ENCODE data around the gene COPS4. TPM values are rescaled to one million over a fixed set of nuclear protein-coding genes. Genes with fewer than 3 reads are reported as not detected.
"Not testable (repeated sequence)": the region's sequence is repeated elsewhere in the genome, so short reads cannot be mapped to it uniquely, and the experiment has no call there.

COPS4 gene
- total RNA-seq, 1 experiment from 2014 or later, result 111 TPM

DNA sequence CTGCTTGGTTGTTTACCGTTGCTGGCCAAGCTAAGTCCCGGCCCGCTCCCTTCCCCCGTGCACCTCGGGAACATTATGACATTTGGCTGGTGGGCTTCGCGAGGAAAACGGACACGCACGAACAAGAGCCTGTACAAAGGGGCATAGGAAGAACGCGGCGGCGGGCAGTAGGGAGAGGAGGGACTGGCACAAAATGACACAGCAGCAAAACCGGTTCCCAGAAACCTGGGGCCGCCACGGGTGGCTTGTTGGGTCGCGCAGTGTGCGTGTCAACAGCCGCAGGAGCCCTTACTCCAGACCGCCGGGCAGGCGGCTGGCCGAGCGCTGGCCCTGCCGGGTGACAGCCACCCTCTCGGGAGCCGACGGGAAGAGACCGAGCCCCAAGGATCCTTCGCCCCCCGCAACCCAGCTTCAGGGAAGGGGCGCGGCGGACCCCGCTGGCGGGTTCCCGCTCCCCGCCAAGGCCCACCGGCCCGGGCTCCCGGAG is 22.7 kb upstream of the COPS4 start:
- peak; percentile 52 to 71 for DNase-seq (ENCODE audit: low read depth in 1 of 2, low spot score in 2 of 2)
- Histone ChIP-seq H3K4me3 (peak overlapping the region; percentile 87), H3K9me3 (replicated peaks) (no peaks in the 10 kb centered on the region), H3K36me3 (peaks cover 6% of the 10 kb centered on the region), H3K27ac (peak overlapping the region; percentile 73), H3K27me3 (replicated peaks) (no peaks in the 10 kb centered on the region), H3K4me1 (replicated peaks) (peaks cover 7% of the 10 kb centered on the region; the same call in 1 of the 2 replicates)

DNA sequence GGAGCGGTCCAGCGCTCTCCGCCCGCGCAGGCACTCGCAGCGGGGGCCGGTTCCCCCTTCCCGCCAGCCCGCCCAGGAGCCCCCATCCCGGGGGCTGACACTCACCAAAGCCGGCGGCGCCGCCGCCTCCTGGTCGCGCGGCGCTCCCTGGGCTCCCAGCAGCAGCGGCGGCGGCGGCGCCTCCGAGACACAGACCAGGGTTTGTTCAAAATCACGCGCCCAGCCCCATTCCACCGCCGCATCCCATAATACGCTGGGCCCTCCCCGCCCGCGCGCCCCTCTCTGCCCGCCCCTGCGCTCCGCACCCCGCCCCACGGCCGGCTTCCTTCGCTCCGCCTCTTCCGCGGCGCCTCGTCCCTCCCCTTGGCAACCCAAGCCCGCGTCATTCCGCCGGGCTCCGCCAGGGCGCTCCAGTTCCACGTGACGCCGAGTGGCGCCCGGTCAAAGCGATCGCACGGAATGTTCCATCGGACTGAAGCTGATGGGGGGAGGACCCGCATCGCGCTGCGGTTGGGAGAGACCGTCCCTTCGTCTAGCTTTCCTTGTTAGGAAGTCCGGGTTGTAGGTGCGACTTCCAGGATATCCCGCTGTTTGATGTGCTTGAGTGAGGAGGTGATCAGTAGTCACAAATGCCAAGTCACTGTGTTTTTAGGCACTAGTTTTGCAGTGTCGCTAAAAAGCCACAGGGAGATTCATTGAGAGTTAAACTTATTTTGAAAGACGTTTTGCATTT is 22.1 kb upstream of the COPS4 start:
- H3K4me3 ChIP-seq, result peak overlapping the region; percentile 87
- H3K9me3 ChIP-seq (replicated peaks), result no peaks in the 10 kb centered on the region
- H3K27ac ChIP-seq, result peak overlapping the region; percentile 73
- peaks cover 7% of the 10 kb centered on the region; the same call in 1 of the 2 replicates for H3K4me1 ChIP-seq (replicated peaks)
- peak; percentile 97 to 98 for DNase-seq (ENCODE audit: low read depth in 1 of 2, low spot score in 2 of 2)
- peaks cover 6% of the 10 kb centered on the region for H3K36me3 ChIP-seq
- no peaks in the 10 kb centered on the region for H3K27me3 ChIP-seq (replicated peaks)

- H3K27me3 ChIP-seq (replicated peaks), result no peaks in the 10 kb centered on the region
- H3K36me3 ChIP-seq, result peaks cover 6% of the 10 kb centered on the region
- no peak for DNase-seq (ENCODE audit: low read depth in 1 of 2, low spot score in 2 of 2)
- H3K27ac ChIP-seq, result peak overlapping the region; percentile 35
- no peaks in the 10 kb centered on the region for H3K9me3 ChIP-seq (replicated peaks)
- H3K4me1 ChIP-seq (replicated peaks), result peaks cover 7% of the 10 kb centered on the region; the same call in 1 of the 2 replicates
- H3K4me3 ChIP-seq, result peak overlapping the region; percentile 87
These were observed 21.5 kb upstream of the COPS4 start for GRCh38 chr4:83013420-83013867.

DNA sequence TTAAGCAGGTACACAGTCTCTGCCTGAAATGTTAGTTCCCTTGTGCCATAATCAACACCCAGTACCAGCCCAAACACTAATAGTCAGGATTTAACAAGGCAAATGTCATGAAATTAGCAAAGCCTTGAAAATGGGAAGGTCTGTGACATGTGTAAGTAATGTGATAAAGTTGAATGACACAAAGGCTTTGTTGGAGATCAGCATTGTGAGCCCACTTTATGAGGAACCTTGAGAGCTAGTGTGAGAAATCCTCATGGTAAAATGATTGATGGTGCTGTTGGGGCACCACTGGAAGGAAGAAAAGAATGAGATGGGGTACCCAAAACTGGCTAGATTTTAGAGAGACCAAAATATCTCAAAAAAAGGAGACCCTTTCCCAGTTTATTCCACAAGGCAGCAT is 21.1 kb upstream of the COPS4 start:
- Histone ChIP-seq H3K27ac (no peak overlapping the region), H3K9me3 (replicated peaks) (no peaks in the 10 kb centered on the region), H3K36me3 (peaks cover 6% of the 10 kb centered on the region), H3K4me1 (replicated peaks) (peaks cover 7% of the 10 kb centered on the region; the same call in 1 of the 2 replicates), H3K4me3 (no peak overlapping the region; the same call in 1 of the 2 replicates), H3K27me3 (replicated peaks) (no peaks in the 10 kb centered on the region)
- DNase-seq (ENCODE audit: low read depth in 1 of 2, low spot score in 2 of 2), result no peak

GRCh38 chr4:83019794-83020494 is 15.0 kb upstream of the COPS4 start:
- no peaks in the 10 kb centered on the region for H3K36me3 ChIP-seq
- no peak overlapping the region for H3K4me3 ChIP-seq
- no peak for DNase-seq (ENCODE audit: low read depth in 1 of 2, low spot score in 2 of 2)
- no peaks in the 10 kb centered on the region for H3K27me3 ChIP-seq (replicated peaks)
- no peaks in the 10 kb centered on the region for H3K4me1 ChIP-seq (replicated peaks)
- peaks cover 7% of the 10 kb centered on the region; the same call in 1 of the 2 replicates for H3K9me3 ChIP-seq (replicated peaks)
- H3K27ac ChIP-seq, result no peak overlapping the region

DNA sequence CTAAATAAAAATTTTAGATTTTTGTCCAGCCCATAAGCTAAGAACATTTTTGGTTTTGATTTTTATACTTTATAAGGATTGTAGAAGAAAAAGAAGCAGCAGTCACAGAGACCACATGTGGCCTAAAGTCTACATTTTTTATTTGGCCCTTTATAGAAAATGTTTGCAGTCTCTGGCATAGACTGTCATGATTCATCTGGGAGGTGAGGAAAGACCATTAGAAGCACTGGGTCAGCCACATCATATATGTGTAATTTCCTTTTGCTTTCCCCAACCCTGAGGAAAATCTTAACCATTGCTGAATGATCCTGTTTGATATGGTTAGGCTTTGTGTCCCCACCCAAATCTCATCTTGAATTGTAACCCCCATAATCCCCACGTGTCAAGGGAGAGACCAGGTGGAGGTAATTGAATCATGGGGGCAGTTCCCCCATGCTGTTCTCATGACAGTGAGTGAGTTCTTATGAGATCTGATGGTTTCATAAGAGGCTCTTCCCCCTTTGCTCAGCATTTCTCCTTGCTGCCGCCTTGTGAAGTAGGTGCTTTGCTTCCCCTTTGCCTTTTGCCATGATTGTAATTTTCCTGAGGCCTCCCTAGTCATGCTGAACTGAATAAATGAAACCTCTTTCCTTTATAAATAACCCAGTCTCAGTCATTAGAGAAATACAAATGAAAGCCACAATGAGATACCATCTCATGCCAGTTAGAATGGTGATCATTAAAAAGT is 12.1 kb upstream of the COPS4 start:
- H3K27me3 ChIP-seq (replicated peaks), result no peaks in the 10 kb centered on the region
- no peak overlapping the region for H3K27ac ChIP-seq
- H3K9me3 ChIP-seq (replicated peaks), result peaks cover 10% of the 10 kb centered on the region; the same call in 1 of the 2 replicates
- H3K4me1 ChIP-seq (replicated peaks), result no peaks in the 10 kb centered on the region
- no peak for DNase-seq (ENCODE audit: low read depth in 1 of 2, low spot score in 2 of 2)
- no peak overlapping the region for H3K4me3 ChIP-seq
- H3K36me3 ChIP-seq, result no peaks in the 10 kb centered on the region

- DNase-seq (ENCODE audit: low read depth in 1 of 2, low spot score in 2 of 2); H3K4me1 ChIP-seq (replicated peaks); H3K36me3 ChIP-seq; H3K4me3 ChIP-seq; H3K9me3 ChIP-seq (replicated peaks); H3K27ac ChIP-seq; H3K27me3 ChIP-seq (replicated peaks): not testable (repeated sequence)
These were observed 11.4 kb upstream of the COPS4 start for GRCh38 chr4:83023599-83023998.

GRCh38 chr4:83024233-83024632 is 10.8 kb upstream of the COPS4 start:
- Histone ChIP-seq H3K4me3 (no peak overlapping the region), H3K27me3 (replicated peaks) (no peaks in the 10 kb centered on the region), H3K9me3 (replicated peaks) (peaks cover 10% of the 10 kb centered on the region; the same call in 1 of the 2 replicates), H3K4me1 (replicated peaks) (no peaks in the 10 kb centered on the region), H3K27ac (no peak overlapping the region), H3K36me3 (no peaks in the 10 kb centered on the region)
- no peak for DNase-seq (ENCODE audit: low read depth in 1 of 2, low spot score in 2 of 2)

- Histone ChIP-seq H3K9me3 (replicated peaks) (peaks cover 10% of the 10 kb centered on the region; the same call in 1 of the 2 replicates), H3K36me3 (no peaks in the 10 kb centered on the region), H3K4me1 (replicated peaks) (no peaks in the 10 kb centered on the region), H3K27ac (no peak overlapping the region), H3K4me3 (no peak overlapping the region), H3K27me3 (replicated peaks) (no peaks in the 10 kb centered on the region)
- no peak for DNase-seq (ENCODE audit: low read depth in 1 of 2, low spot score in 2 of 2)
These were observed 9.4 kb upstream of the COPS4 start for GRCh38 chr4:83025563-83025962.

- no peak for DNase-seq (ENCODE audit: low read depth in 1 of 2, low spot score in 2 of 2)
- Histone ChIP-seq H3K9me3 (replicated peaks) (peaks cover 6% of the 10 kb centered on the region; the same call in 1 of the 2 replicates), H3K4me1 (replicated peaks) (no peaks in the 10 kb centered on the region), H3K36me3 (no peaks in the 10 kb centered on the region), H3K4me3 (no peak overlapping the region), H3K27ac (no peak overlapping the region), H3K27me3 (replicated peaks) (no peaks in the 10 kb centered on the region)
These were observed 6.0 kb upstream of the COPS4 start for GRCh38 chr4:83028976-83029375.

DNA sequence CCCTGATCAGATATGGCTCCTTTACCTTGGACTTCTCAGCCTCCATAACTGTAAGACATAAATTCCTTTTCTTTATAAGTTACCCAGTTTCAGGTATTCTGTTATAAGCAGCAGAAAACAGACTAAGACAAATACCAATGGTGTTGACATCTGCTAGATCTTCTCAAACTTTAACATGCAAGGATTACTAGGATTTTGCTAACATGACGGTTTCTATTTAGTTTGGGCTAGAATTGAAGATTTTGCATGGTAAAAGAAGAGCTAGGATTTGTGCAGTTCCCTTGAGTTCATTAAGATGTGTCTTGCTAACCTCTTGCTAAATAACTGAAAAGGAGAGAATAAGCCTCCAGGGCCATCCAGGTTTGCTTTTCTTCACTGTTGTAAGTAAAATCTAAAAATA is 5.3 kb upstream of the COPS4 start:
- no peak overlapping the region for H3K4me3 ChIP-seq
- H3K36me3 ChIP-seq, result no peaks in the 10 kb centered on the region
- DNase-seq (ENCODE audit: low read depth in 1 of 2, low spot score in 2 of 2), result no peak
- H3K27ac ChIP-seq, result no peak overlapping the region
- no peaks in the 10 kb centered on the region for H3K4me1 ChIP-seq (replicated peaks)
- no peaks in the 10 kb centered on the region for H3K27me3 ChIP-seq (replicated peaks)
- H3K9me3 ChIP-seq (replicated peaks), result 0 out of 2 replicates have a peak, but pooled peaks cover 3% of the 10 kb centered on the region

- no peak overlapping the region for H3K4me3 ChIP-seq
- H3K4me1 ChIP-seq (replicated peaks), result peaks cover 9% of the 10 kb centered on the region; the same call in 1 of the 2 replicates
- H3K27me3 ChIP-seq (replicated peaks), result no peaks in the 10 kb centered on the region
- no peak for DNase-seq (ENCODE audit: low read depth in 1 of 2, low spot score in 2 of 2)
- H3K9me3 ChIP-seq (replicated peaks), result no peaks in the 10 kb centered on the region
- H3K27ac ChIP-seq, result no peak overlapping the region
- H3K36me3 ChIP-seq, result peaks cover 11% of the 10 kb centered on the region
These were observed 2.1 kb downstream of the COPS4 start for GRCh38 chr4:83036991-83037665.

GRCh38 chr4:83040269-83040668 is 5.3 kb downstream of the COPS4 start:
- Histone ChIP-seq H3K4me1 (replicated peaks) (peaks cover 9% of the 10 kb centered on the region; the same call in 1 of the 2 replicates), H3K27me3 (replicated peaks) (no peaks in the 10 kb centered on the region), H3K27ac (no peak overlapping the region), H3K9me3 (replicated peaks) (no peaks in the 10 kb centered on the region), H3K36me3 (peaks cover 13% of the 10 kb centered on the region), H3K4me3 (no peak overlapping the region)
- DNase-seq (ENCODE audit: low read depth in 1 of 2, low spot score in 2 of 2), result no peak

Data from SJSA1 (cell line).